SK-N-SH treated with all-trans-retinoic acid at 6 μM for 48 hours (cell line): ENCODE results near the gene C8A.

Experiments
- ATAC-seq: fragments of 200-7000 bp; cut with Tn5 transposase; 3 replicates; pipeline ENCODE4 v1.9.1; 2020; ENCODE audit warnings: mild to moderate bottlenecking, moderate library complexity
- ARNTL ChIP-seq: fragments of 450-650 bp; formaldehyde crosslinking; IDR thresholded peaks from 2 replicates; pipeline ENCODE4 v1.5.0; 2020; ENCODE audit warnings: low read depth, mild to moderate bottlenecking, moderate library complexity, borderline replicate concordance
- BACH2 ChIP-seq: fragments of 250-450 bp; sonication (Bioruptor Pico); IDR thresholded peaks from 2 replicates; pipeline ENCODE4 v1.9.0; 2021; ENCODE audit warnings: mild to moderate bottlenecking, borderline replicate concordance
- CREB5 ChIP-seq: fragments of 250-450 bp; sonication (Bioruptor Pico); IDR thresholded peaks from 2 replicates; pipeline ENCODE4 v1.5.1; 2020; ENCODE audit warnings: low read depth, mild to moderate bottlenecking, moderate library complexity
- CSDC2 ChIP-seq: fragments of 250-450 bp; sonication (Bioruptor Pico); IDR thresholded peaks from 2 replicates; pipeline ENCODE4 v1.5.0; 2020; ENCODE audit warnings: mild to moderate bottlenecking, moderate library complexity
- ESRRG ChIP-seq: fragments of 250-450 bp; sonication (Bioruptor Pico); IDR thresholded peaks from 2 replicates; pipeline ENCODE4 v1.6.1; 2021; ENCODE audit warnings: mild to moderate bottlenecking
- GLIS3 ChIP-seq: fragments of 250-450 bp; sonication (Bioruptor Pico); IDR thresholded peaks from 2 replicates; pipeline ENCODE4 v1.5.0; 2020; ENCODE audit warnings: mild to moderate bottlenecking, moderate library complexity
- ISL1 ChIP-seq: fragments of 250-450 bp; sonication (Bioruptor Pico); IDR thresholded peaks from 2 replicates; pipeline ENCODE4 v2.1.2; 2022; ENCODE audit warnings: mild to moderate bottlenecking, moderate library complexity
- OSR1 ChIP-seq: fragments of 250-450 bp; sonication (Bioruptor Pico); IDR thresholded peaks from 2 replicates; pipeline ENCODE4 v1.8.0; 2022; ENCODE audit warnings: moderate library complexity, mild to moderate bottlenecking, inconsistent platforms
- POU6F1 ChIP-seq: fragments of 250-450 bp; sonication (Bioruptor Pico); IDR thresholded peaks from 2 replicates; pipeline ENCODE4 v1.8.0; 2021; ENCODE audit warnings: low read depth, mild to moderate bottlenecking, moderate library complexity, borderline replicate concordance
- SNAI2 ChIP-seq: fragments of 250-450 bp; sonication (Bioruptor Pico); IDR thresholded peaks from 2 replicates; pipeline ENCODE4 v1.5.0; 2020; ENCODE audit warnings: mild to moderate bottlenecking, moderate library complexity
- TOX ChIP-seq: fragments of 250-450 bp; sonication (Bioruptor Pico); IDR thresholded peaks from 2 replicates; pipeline ENCODE4 v1.8.0; 2021; ENCODE audit warnings: mild to moderate bottlenecking, moderate library complexity, borderline replicate concordance
- TSHZ2 ChIP-seq: fragments of 250-450 bp; sonication (Bioruptor Pico); IDR thresholded peaks from 2 replicates; pipeline ENCODE4 v1.5.0; 2020; ENCODE audit warnings: mild to moderate bottlenecking, moderate library complexity
- ZC3H10 ChIP-seq: fragments of 250-450 bp; sonication (Bioruptor Pico); IDR thresholded peaks from 2 replicates; pipeline ENCODE4 v1.5.1; 2021; ENCODE audit warnings: mild to moderate bottlenecking, moderate library complexity
- ZFP3 ChIP-seq: fragments of 250-450 bp; sonication (Bioruptor Pico); IDR thresholded peaks from 2 replicates; pipeline ENCODE4 v1.5.0; 2020; ENCODE audit warnings: mild to moderate bottlenecking, moderate library complexity
- ZNF565 ChIP-seq: fragments of 450-650 bp; formaldehyde crosslinking; conservative IDR thresholded peaks from 2 replicates; pipeline ENCODE4 v1.5.0; 2020; ENCODE audit warnings: low read depth, mild to moderate bottlenecking, moderate library complexity
- ZNF8 ChIP-seq: fragments of 450-650 bp; formaldehyde crosslinking; IDR thresholded peaks from 2 replicates; pipeline ENCODE4 v1.5.0; 2020; ENCODE audit warnings: mild to moderate bottlenecking, moderate library complexity
- TF ChIP-seq, protein P1 (sequence below): fragments of 250-450 bp; sonication (Bioruptor Pico); IDR thresholded peaks from 2 replicates; pipeline ENCODE4 v1.8.0; 2020; ENCODE audit warnings: mild to moderate bottlenecking, moderate library complexity, borderline replicate concordance
- TF ChIP-seq, protein P2 (sequence below): fragments of 250-450 bp; sonication (Bioruptor Pico); IDR thresholded peaks from 2 replicates; pipeline ENCODE4 v1.5.1; 2021; ENCODE audit warnings: mild to moderate bottlenecking, moderate library complexity

C8A gene

DNA sequence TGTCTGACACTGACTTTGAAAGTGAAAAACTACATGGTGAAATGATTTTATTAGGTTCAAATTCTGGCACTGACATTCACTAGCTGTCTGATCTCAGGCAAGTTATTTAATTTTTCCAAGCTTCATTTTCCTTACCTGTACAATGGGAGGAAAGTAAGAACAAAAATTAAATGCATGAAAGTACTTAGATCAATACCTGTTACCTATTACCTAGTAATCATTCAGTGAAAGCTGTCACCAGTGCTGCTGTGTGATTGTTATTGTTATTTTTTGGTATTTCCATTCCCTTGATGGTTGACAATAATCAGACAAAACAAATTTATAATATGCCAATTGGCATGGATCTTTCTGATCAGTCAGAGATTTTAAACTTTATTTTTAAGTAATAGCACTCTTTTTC is 1.6 kb downstream of the C8A start (continued):
- TF ChIP-seq TSHZ2: no peak
- TF ChIP-seq, protein P1, sequence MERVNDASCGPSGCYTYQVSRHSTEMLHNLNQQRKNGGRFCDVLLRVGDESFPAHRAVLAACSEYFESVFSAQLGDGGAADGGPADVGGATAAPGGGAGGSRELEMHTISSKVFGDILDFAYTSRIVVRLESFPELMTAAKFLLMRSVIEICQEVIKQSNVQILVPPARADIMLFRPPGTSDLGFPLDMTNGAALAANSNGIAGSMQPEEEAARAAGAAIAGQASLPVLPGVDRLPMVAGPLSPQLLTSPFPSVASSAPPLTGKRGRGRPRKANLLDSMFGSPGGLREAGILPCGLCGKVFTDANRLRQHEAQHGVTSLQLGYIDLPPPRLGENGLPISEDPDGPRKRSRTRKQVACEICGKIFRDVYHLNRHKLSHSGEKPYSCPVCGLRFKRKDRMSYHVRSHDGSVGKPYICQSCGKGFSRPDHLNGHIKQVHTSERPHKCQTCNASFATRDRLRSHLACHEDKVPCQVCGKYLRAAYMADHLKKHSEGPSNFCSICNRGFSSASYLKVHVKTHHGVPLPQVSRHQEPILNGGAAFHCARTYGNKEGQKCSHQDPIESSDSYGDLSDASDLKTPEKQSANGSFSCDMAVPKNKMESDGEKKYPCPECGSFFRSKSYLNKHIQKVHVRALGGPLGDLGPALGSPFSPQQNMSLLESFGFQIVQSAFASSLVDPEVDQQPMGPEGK (CRISPR knock-in tag): no peak

- ATAC-seq: no peak
- TF ChIP-seq ESRRG (CRISPR knock-in tag): no peak
- TF ChIP-seq ZFP3 (CRISPR knock-in tag): no peak
- no peak for TF ChIP-seq ZNF565 (CRISPR knock-in tag)
- no peak for TF ChIP-seq TOX (CRISPR knock-in tag)
- no peak for TF ChIP-seq OSR1
- TF ChIP-seq CSDC2 (CRISPR knock-in tag): no peak
- TF ChIP-seq CREB5 (CRISPR knock-in tag): no peak
- TF ChIP-seq TSHZ2: no peak
- no peak for TF ChIP-seq POU6F1 (CRISPR knock-in tag)
- TF ChIP-seq ARNTL (CRISPR knock-in tag): no peak
- TF ChIP-seq ZC3H10 (CRISPR knock-in tag): no peak
These were observed 4.7 kb downstream of the C8A start for GRCh38 chr1:56859287-56859686.

DNA sequence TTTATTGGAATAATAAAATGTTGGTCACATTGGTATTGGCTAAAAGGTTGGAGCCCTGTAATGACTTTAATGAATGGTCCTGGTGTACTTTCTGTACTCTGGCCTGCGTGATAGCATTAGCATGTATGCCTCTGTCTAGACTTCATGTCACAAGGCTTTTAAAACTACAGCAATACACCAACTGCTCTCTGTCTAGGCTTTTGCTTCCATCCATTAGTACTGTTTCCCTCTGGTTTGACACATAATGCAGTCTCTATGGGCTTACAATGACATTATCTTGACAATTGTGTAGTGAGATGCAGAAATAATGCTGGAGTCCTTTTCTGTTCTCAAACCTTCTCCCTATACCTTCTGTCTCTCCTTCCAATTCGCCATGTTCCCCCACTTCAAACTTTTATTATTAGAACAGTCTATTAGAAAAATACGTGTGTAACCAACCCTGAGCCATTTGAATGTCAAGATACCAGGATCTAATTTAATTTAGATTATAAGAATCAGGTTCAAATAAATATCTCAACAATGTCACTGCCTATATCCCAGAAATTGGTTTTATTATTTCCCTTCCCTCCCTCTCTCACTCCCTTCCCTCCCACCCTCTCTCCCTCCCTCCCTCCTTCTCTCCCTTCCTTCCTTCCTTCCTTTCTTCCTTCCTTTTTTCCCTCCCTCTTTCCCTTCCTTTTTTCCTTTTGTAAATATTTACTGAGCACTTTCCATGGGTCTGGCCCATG is 8.8 kb downstream of the C8A start:
- ATAC-seq: no peak
- TF ChIP-seq CSDC2 (CRISPR knock-in tag): no peak
- TF ChIP-seq, protein P1 (CRISPR knock-in tag): no peak
- no peak for TF ChIP-seq GLIS3 (CRISPR knock-in tag)
- TF ChIP-seq BACH2 (CRISPR knock-in tag): no peak
- TF ChIP-seq ZC3H10 (CRISPR knock-in tag): no peak
- TF ChIP-seq, protein P2, sequence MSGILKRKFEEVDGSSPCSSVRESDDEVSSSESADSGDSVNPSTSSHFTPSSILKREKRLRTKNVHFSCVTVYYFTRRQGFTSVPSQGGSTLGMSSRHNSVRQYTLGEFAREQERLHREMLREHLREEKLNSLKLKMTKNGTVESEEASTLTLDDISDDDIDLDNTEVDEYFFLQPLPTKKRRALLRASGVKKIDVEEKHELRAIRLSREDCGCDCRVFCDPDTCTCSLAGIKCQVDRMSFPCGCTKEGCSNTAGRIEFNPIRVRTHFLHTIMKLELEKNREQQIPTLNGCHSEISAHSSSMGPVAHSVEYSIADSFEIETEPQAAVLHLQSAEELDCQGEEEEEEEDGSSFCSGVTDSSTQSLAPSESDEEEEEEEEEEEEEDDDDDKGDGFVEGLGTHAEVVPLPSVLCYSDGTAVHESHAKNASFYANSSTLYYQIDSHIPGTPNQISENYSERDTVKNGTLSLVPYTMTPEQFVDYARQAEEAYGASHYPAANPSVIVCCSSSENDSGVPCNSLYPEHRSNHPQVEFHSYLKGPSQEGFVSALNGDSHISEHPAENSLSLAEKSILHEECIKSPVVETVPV (CRISPR knock-in tag): no peak
- no peak for TF ChIP-seq TOX (CRISPR knock-in tag)
- TF ChIP-seq CREB5 (CRISPR knock-in tag): no peak
- TF ChIP-seq ARNTL (CRISPR knock-in tag): no peak
- no peak for TF ChIP-seq POU6F1 (CRISPR knock-in tag)
- no peak for TF ChIP-seq ZFP3 (CRISPR knock-in tag)
- TF ChIP-seq ISL1 (CRISPR knock-in tag): no peak
- no peak for TF ChIP-seq ZNF8
- TF ChIP-seq SNAI2 (CRISPR knock-in tag): no peak
